NCI-H510A treated with DMSO at 0.1 percent for 48 hours (cell line): ENCODE data around the gene PANX1.
"Not testable (repeated sequence)": the region's sequence is repeated elsewhere in the genome, so short reads cannot be mapped to it uniquely, and the experiment has no call there.

Experiments
- DNase-seq: peaks from one replicate; lab custom pipeline; 2025; lab: John Stamatoyannopoulos, UW

Gene PANX1

DNA sequence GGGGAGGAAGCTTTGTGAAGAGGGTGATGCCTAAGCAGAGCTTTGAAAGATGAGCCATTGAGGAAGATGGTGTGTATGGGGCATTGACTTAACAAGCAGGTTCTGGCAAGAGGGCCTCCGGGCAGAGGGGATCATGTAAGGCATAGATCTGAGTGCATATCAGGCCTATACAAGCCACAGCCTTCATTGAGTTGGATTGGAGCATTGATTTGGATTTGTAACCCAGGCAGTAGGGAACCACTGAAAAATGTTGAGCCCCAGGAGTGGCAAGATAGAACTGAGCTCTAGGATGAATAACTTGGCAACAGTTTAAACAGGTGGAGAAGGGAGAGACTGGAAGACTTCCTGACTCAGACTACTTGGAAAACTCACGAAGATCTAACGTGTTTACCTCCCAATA, 21.4 kb downstream of the PANX1 start:
- DNase-seq = no peak

- no peak for DNase-seq
Observed at GRCh38 chr11:94150704-94151685, 22.4 kb downstream of the PANX1 start.

GRCh38 chr11:94151903-94152677, 23.4 kb downstream of the PANX1 start:
- DNase-seq = no peak

GRCh38 chr11:94152678-94153065, 24.0 kb downstream of the PANX1 start:
- no peak for DNase-seq

GRCh38 chr11:94153320-94153719, 24.7 kb downstream of the PANX1 start:
- DNase-seq = no peak

- no peak for DNase-seq
Observed at GRCh38 chr11:94154095-94154856, 25.6 kb downstream of the PANX1 start.

DNA sequence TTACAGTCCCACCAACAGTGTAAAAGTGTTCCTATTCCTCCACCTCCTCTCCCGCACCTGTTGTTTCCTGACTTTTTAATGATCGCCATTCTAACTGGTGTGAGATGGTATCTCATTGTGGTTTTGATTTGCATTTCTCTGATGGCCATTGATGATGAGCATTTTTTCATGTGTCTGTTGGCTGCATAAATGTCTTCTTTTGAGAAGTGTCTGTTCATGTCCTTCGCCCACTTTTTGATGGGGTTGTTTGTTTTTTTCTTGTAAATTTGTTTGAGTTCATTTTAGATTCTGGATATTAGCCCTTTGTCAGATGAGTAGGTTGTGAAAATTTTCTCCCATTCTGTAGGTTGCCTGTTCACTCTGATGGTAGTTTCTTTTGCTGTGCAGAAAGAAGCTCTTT, 28.7 kb downstream of the PANX1 start:
- not testable (repeated sequence) for DNase-seq

- DNase-seq = no peak
Observed at GRCh38 chr11:94168882-94169281, 40.2 kb downstream of the PANX1 start.

DNA sequence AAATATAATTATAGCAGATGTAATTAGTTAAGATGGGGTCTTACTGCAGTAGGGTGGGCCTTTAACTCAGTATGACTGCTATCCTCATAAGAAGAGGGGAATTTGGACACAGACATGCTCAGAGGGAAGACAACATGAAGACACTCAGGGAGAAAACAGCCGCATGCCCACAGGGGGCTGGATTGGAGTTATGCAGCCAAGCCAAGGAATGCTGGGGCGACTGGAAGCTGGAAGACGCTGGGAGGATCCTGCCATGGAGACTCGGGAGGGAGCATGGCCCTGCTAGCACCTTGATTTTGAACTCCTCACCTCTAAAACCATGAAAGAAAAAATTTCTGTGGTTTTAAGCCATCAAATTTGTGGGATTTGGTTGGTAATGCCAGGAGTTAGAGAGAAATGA, 40.9 kb downstream of the PANX1 start:
- DNase-seq = no peak

GRCh38 chr11:94169930-94170545, 41.4 kb downstream of the PANX1 start:
- DNase-seq = no peak

DNA sequence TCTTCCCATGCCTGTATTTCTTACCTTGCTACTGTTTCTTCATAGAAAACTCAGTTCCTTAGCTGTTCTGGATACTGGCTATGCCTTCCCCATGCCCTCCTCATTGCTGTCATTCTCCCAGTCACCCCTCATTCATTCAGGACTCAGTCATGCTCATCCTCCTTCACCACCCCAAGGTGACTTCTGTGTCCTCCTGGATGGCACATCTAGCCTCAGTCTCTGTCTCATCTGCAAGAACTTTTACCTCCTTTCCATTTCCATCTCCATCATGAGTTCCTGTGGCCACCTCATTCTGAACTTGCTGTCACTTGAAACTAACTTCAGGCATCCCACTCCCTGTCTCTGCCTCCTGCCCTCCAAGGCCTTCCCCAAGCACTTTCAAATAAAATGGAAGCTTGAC, 42.3 kb downstream of the PANX1 start:
- no peak for DNase-seq

DNA sequence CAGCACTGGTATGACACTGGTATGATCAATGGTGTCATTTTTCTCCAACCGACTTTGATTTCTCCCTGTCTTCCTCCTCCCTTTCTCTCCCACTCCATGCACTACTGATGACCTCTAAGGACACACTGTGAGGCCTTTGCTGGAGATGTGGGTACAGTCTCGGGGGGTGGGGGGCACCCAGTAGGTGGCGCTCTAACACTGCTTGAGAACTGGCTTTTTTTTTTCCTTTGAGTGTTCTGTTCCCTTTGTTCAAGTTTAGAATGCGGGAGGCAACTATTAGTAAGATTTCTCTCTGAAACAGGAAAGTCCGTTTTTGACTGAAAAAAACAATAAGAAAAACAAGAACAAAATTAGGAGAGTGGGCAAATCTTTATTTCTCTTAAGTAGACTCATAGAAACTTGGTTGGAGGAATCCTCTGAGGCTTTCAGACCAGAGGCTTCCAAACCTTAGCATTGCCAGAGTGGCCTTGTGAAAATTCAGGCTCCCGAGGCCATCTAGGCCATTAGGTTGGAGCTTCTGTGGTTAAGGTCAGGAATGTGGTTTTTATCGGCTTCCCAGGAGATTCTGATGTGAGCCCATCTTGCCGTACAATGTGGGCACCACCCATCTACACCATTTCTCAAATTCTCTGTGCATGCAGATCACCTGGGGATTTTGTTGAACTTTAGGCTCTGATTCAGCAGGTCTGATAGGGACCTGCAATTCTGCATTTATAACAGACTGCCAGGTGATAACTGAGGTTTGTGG, 43.2 kb downstream of the PANX1 start:
- no peak for DNase-seq

DNA sequence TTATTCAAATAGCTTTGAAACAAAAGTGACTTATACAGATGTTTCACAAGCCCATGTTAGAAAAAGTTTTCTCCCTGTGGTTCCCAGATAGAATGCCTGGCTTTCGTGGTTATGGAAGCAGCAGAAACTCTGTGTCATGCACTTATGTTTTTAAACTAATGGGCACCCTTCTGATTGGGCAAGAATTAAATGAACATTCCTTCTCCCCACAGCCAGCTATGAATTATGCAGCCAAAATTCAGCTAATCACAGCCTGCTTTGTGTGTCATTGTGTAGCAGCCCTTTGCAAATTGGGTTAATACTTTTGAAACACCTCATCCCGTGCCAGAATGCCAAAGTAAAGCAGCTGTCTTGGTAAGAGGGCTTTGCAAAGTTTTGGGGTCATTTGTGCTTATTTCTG, 46.9 kb downstream of the PANX1 start:
- no peak for DNase-seq

GRCh38 chr11:94178331-94178730, 49.7 kb downstream of the PANX1 start:
- DNase-seq = no peak

DNA sequence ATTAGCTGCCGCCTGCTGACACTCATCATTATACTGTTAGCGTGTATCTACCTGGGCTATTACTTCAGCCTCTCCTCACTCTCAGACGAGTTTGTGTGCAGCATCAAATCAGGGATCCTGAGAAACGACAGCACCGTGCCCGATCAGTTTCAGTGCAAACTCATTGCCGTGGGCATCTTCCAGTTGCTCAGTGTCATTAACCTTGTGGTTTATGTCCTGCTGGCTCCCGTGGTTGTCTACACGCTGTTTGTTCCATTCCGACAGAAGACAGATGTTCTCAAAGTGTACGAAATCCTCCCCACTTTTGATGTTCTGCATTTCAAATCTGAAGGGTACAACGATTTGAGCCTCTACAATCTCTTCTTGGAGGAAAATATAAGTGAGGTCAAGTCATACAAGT, 51.1 kb downstream of the PANX1 start:
- no peak for DNase-seq

- no peak for DNase-seq
Observed at GRCh38 chr11:94181526-94181925, 52.9 kb downstream of the PANX1 start.

DNA sequence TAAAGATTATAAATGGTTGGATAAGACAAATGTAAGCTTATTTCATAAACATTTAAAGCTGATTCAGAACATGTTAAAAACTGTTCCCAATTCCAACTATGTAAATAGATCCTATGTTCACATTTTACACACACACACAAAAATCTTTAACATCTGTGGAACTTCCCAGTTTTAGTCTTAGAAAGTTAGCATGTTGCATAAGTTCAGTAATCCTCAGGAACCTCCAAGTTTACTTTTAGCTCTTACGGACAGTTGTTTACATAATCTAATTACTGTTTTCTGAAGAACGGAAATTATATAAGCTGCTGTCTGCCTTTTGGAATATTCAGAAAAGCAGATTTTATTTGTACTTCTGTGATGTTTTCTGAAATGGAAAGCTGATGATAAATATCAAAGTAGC, 53.3 kb downstream of the PANX1 start:
- DNase-seq = no peak

DNA sequence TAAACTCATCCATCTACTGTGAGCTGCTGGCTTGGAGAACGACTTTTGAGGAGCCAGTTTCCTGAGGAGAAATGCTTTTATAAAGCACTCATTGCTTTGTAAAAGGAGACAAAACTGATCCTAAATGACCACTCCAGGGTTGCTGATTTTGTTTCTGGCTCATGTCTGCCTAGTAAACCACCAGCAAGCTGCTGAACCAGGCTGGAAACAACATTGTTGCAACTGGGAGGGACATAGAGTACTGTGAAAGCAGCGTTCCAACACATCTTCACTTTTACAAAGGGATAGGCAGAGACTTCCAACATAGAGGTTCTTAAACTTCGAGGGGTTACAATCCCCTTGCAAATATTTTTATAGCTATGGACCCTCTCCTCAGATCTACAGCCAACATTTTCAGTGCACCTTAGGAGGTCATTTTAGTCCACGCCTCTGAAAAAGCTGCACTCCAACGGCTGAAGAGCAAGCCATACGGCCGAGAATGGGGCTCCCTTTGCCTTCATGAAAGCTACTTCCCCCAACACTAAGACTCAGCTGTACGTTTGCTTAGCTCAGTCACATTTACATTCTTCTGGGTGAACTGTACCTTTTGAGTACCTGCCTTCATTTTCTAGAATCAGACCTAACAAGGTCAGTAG, 54.7 kb downstream of the PANX1 start:
- no peak for DNase-seq

- DNase-seq = peak; percentile 37
Observed at GRCh38 chr11:94183886-94184264, 55.2 kb downstream of the PANX1 start.

DNA sequence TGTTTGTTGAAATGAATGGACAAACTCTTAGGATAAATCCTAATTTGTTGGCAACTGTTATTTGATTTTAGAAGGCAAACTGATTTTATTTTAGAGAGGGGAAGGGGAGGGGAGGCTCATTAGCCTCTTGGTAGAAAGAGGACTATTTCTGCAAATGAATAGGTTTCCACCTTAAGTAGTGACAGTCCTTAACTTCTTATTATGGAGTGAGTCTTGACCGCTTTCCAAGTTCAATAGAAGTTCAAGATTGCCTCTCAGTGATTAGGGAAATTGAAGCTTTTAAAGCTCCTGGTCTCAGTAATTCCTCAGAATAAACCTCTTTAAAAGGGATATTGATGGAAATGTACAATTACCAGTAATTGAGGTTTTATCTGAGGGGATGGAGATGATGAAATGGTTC, 55.7 kb downstream of the PANX1 start:
- no peak for DNase-seq

DNA sequence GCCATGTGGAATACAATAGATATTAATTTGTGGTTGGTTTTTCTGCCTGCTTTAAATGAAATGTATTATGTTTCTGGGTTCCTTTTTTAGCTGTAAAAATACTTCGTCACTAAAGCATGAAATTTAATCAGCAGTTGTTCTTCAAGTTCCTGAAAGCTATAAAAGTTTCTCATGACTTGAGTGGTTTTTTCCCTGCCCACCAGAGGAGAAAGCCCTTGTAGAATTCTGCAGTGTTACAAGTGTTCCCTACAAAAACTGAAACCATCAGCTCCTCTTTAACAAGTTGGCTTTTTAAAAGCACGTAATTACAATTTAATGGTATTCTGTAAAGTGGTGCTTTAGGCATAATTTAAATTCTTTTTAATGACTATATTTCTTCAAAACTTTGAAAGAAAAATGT, 56.2 kb downstream of the PANX1 start:
- no peak for DNase-seq
